GM13977 (cell line): Measurements from ENCODE around the gene ZNF598.

Experiments
- DNase-seq: peaks from one replicate; pipeline ENCODE4 v3.0.0; 2012; ENCODE audit warnings: low spot score
- CTCF ChIP-seq: IDR thresholded peaks from 2 replicates; pipeline ENCODE4 v1.5.1; 2012; ENCODE audit warnings: mild to moderate bottlenecking, control low read depth; ENCODE audit not compliant: insufficient read depth; ENCODE audit errors: extremely low read depth, missing control alignments
- in situ Hi-C: fragments of 300-500 bp; cut with MboI; formaldehyde crosslinking; loops from one replicate; pipeline ENCODE4 v1.12.0; 2022; ENCODE audit warnings: low sequenced_read_pairs, low pct_unique_long_range_greater_than_20kb, mixed read lengths, inconsistent platforms; ENCODE audit not compliant: unreplicated experiment

ZNF598 gene

DNA sequence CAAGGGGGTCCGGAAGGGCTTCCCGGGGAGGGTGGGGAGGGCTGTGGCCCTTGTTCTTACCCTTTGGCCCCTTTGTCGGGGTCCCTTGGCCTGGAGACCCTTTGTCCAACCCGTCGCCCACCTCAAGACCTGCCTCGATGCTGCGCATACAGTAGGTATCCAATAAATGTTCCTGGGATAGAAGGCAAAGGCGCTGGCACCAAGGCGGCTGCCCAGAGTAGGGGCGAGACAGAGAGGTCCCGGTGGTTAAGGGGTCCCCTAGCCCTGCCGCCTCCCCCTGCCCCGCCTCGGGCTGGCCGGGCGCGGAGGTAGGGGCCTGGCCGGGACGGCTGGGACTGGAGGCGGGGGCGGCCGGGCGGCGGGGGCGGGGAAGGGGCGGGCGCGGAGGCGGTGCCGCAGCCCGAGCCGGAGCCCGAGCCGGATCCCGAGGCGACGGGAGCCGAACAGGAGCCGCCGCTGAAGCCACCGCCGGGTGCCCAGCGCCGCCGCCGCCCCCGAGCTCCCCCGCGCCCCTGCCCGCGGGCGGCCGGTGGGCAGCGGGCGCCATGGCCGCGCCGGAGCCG lies 16.9 kb upstream of the ZNF598 start, which contains the start of gene NHERF2:
Gene NHERF2 (plus strand): TSS at position 442 of the 563 bp plus-strand sequence. CDS start 104 bp downstream, at position 546.
- TF ChIP-seq CTCF = no peak
- in situ Hi-C loops = no loop called here

GRCh38 chr16:2025878-2026460 lies 16.3 kb upstream of the ZNF598 start:
- DNase-seq = no peak
- in situ Hi-C loops = no loop called here
- no peak for TF ChIP-seq CTCF

More for the DNA sequence above, 16.9 kb upstream of the ZNF598 start, which contains the start of gene NHERF2:
- peak; percentile 71 for DNase-seq

- TF ChIP-seq CTCF = no peak
- no peak for DNase-seq
- in situ Hi-C loops = no loop called here
These were observed 15.6 kb upstream of the ZNF598 start for GRCh38 chr16:2025251-2025650.

DNA sequence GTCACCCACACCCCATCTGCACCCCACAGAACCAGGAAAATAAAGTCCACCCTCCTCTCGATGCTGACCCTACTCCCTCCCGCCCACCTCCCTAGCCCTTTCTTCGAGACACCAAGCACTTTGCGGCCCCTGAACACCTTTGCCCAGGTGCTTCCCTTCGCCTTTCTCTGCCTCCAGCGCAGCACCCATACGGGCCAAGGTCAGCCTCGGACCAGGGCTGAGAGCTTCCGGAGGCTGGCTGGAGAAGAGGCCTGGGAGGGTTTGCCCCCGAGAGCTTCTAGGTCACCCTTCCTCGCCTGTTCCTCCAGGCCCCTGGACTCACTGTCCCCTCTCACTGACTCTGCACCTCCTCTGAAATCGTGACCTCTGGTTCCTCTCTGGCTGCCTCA lies 14.4 kb upstream of the ZNF598 start:
- in situ Hi-C loops = loop anchor here (5.0 kb wide), 1 partner anchor 118 kb away; no protein-coding TSS in a partner anchor
- TF ChIP-seq CTCF = no peak
- no peak for DNase-seq

- TF ChIP-seq CTCF = peak; percentile 94
- in situ Hi-C loops = loop anchor here (5.0 kb wide), 1 partner anchor 119 kb away; no protein-coding TSS in a partner anchor
- DNase-seq = peak; percentile 100
These were observed 13.7 kb upstream of the ZNF598 start for GRCh38 chr16:2023092-2024031.

DNA sequence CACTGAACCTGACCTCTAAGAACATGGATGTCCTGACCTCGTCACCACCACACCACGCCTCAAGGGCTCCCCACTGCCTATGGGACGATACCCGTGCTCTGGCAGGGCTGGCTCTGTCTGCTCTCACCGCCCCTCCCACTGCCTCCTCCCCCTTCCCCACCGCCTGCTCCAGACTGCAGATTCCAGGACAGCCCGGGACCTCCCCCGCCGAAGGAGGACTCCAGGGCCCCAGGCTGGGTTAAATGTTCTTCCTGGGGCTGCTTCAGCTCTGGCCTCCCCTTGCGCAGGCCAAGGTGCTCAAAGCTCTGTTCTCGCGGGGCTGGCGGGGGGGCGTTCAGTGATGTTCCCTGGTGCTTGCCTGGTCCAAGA lies 13.1 kb upstream of the ZNF598 start:
- no peak for DNase-seq

More for the DNA sequence above, 13.1 kb upstream of the ZNF598 start:
- TF ChIP-seq CTCF = peak; percentile 21
- in situ Hi-C loops = loop anchor here (5.0 kb wide), 1 partner anchor 120 kb away; no protein-coding TSS in a partner anchor
